B cell (primary cell): ENCODE data around the gene RAI1. TPM values are rescaled to one million over a fixed set of nuclear protein-coding genes. Genes with fewer than 3 reads are reported as not detected.

Experiments
- ATAC-seq: fragments of 200-7000 bp; cut with Tn5 transposase; one replicate; pipeline ENCODE4 v1.10.0; 2021; ENCODE audit warnings: low read depth, mild to moderate bottlenecking, moderate number of reproducible peaks, moderate library complexity
- CTCF ChIA-PET: fragments of 350-600 bp; sonication (Branson Sonifier 250); formaldehyde crosslinking; loops from one replicate; lab custom pipeline; 2021; ENCODE audit warnings: antibody characterized with exemption, inconsistent platforms; lab: Charles Lee
- POLR2A ChIA-PET: fragments of 350-600 bp; sonication (Branson Sonifier 250); formaldehyde crosslinking; loops from one replicate; lab custom pipeline; 2021; ENCODE audit warnings: antibody characterized with exemption; lab: Charles Lee
- DNase-seq: peaks from one replicate; pipeline ENCODE4 v3.0.0; 2013
- H2AFZ ChIP-seq: 2 replicates; pipeline ENCODE4 v1.6.1; 2012; ENCODE audit warnings: mild to moderate bottlenecking, low read depth, low read length; ENCODE audit not compliant: insufficient read depth, poor library complexity, severe bottlenecking
- H3K27ac ChIP-seq, 2 donors: 1 replicate in 1 of 2; 2 replicates in 1 of 2; pipeline ENCODE4 v1.5.1; 2012 to 2013; ENCODE audit warnings: low read length in 2 of 2, mild to moderate bottlenecking in 2 of 2, moderate library complexity in 1 of 2
- H3K27me3 ChIP-seq, 4 experiments: fragments of 200-600 bp in 1 of 4; sonication (generic) in 1 of 4; replicated peaks in 1 of 4; 1 replicate in 2 of 4; 2 replicates in 2 of 4; pipeline versions ENCODE4 v1.6.1 to v1.7.0; 2013 to 2016; ENCODE audit warnings: low read length in 3 of 4, mild to moderate bottlenecking in 2 of 4, mixed read lengths in 1 of 4, moderate library complexity in 1 of 4; ENCODE audit not compliant: insufficient read depth in 4 of 4, control insufficient read depth in 3 of 4; ENCODE audit errors: control extremely low read depth in 1 of 4
- H3K36me3 ChIP-seq, 2 experiments: replicated peaks in 1 of 2; 1 replicate in 1 of 2; 2 replicates in 1 of 2; pipeline versions ENCODE4 v1.6.1 to v1.7.1; 2013; ENCODE audit warnings: low read length in 1 of 2; ENCODE audit not compliant: insufficient read depth in 2 of 2, control insufficient read depth in 1 of 2; ENCODE audit errors: control extremely low read depth in 1 of 2, extremely low read depth in 1 of 2
- H3K4me1 ChIP-seq, 2 donors: fragments of 200-600 bp in 1 of 2; sonication (generic) in 1 of 2; 1 replicate in 1 of 2; 2 replicates in 1 of 2; pipeline versions ENCODE4 v1.5.1 to v1.6.1; 2013 to 2017; ENCODE audit warnings: low read length in 2 of 2; ENCODE audit not compliant: control insufficient read depth in 2 of 2, insufficient read depth in 2 of 2
- H3K4me2 ChIP-seq: replicated peaks from 2 replicates; pipeline ENCODE3; 2012; ENCODE audit warnings: mild to moderate bottlenecking, low read depth, low read length; ENCODE audit not compliant: poor library complexity, severe bottlenecking
- H3K4me3 ChIP-seq, 5 experiments: fragments of 200-600 bp in 1 of 5; sonication (generic) in 1 of 5; 1 replicate in 3 of 5; 2 replicates in 2 of 5; pipeline versions ENCODE4 v1.5.1 to v1.7.0; 2011 to 2016; ENCODE audit warnings: low read length in 4 of 5, mild to moderate bottlenecking in 4 of 5, low read depth in 2 of 5, control low read depth in 1 of 5, moderate library complexity in 1 of 5; ENCODE audit not compliant: insufficient read depth in 1 of 5; ENCODE audit errors: control extremely low read depth in 1 of 5, extremely low read depth in 1 of 5
- H3K79me2 ChIP-seq: fragments of 200-600 bp; sonication (generic); one replicate; pipeline ENCODE4 v1.6.0; 2016; ENCODE audit warnings: low read length; ENCODE audit not compliant: control insufficient read depth, insufficient read depth
- H3K9ac ChIP-seq: fragments of 200-600 bp; sonication (generic); 2 replicates; pipeline ENCODE4 v1.6.1; 2017; ENCODE audit warnings: mild to moderate bottlenecking, low read length, moderate library complexity
- H3K9me3 ChIP-seq, 3 donors: one replicate each; pipeline versions ENCODE4 v1.6.1 to v1.7.1; 2013; ENCODE audit warnings: low read length in 2 of 3; ENCODE audit not compliant: control insufficient read depth in 2 of 3, insufficient read depth in 1 of 3; ENCODE audit errors: control extremely low read depth in 1 of 3
- H4K20me1 ChIP-seq: 2 replicates; pipeline ENCODE4 v1.6.0; 2012; ENCODE audit warnings: mild to moderate bottlenecking, low read length; ENCODE audit not compliant: insufficient read depth, control insufficient read depth, poor library complexity, severe bottlenecking
- H3K27ac Mint-ChIP-seq: one replicate; pipeline ENCODE4 v1.8.0; 2021; ENCODE audit warnings: mixed read lengths
- H3K27me3 Mint-ChIP-seq: one replicate; pipeline ENCODE4 v1.8.0; 2021; ENCODE audit warnings: mixed read lengths
- H3K4me1 Mint-ChIP-seq: one replicate; pipeline ENCODE4 v1.8.0; 2021; ENCODE audit warnings: mixed read lengths
- H3K4me3 Mint-ChIP-seq: one replicate; pipeline ENCODE4 v1.8.0; 2021; ENCODE audit warnings: mixed read lengths
- H3K9me3 Mint-ChIP-seq: one replicate; pipeline ENCODE4 v1.8.0; 2022; ENCODE audit warnings: mixed read lengths; ENCODE audit not compliant: insufficient read depth
- CTCF ChIP-seq: fragments of 200-600 bp; IDR thresholded peaks from one replicate; pipeline ENCODE4 v1.8.0; 2022; ENCODE audit warnings: antibody characterized with exemption, mild to moderate bottlenecking
- EZH2 ChIP-seq: IDR thresholded peaks from 2 replicates; pipeline ENCODE4 v1.6.1; 2012; ENCODE audit warnings: borderline replicate concordance, low read depth, mild to moderate bottlenecking, moderate library complexity, low read length; ENCODE audit not compliant: insufficient read depth, poor library complexity, severe bottlenecking
- WGBS: methylation state at CpG from one replicate; pipeline ENCODE4 v1.1.5; 2013; ENCODE audit warnings: missing lambda C conversion rate; ENCODE audit not compliant: insufficient coverage; 5-methylcytosine and 5-hydroxymethylcytosine counted together
- intact Hi-C: fragments of 100-400 bp; cut with micrococcal nuclease; formaldehyde crosslinking; loops from one replicate; pipeline ENCODE4 v1.10.0; 2022
- polyA plus RNA-seq: library from polyadenylated mRNA; depleted of rRNA; stranded (reverse); fragments of >200 nt; gene quantifications from 2 replicates; pipeline ENCODE4 v1.2.3, GENCODE V29; 2012
- total RNA-seq, 2 donors: library from RNA; stranded (reverse); fragments of 120-200 nt in 1 of 2; gene quantifications; 1 replicate in 1 of 2; 2 replicates in 1 of 2; pipeline versions ENCODE4 v1.2.3 to v1.2.4, GENCODE V29; 2013 to 2022

RAI1 gene
- total and polyA plus RNA-seq, 2 donors (not counting 1 experiment from before 2014, with no cell fraction given): 4.7 to 34.0 TPM

GRCh38 chr17:17761894-17762743 is 80.9 kb downstream of the RAI1 start:
- Histone ChIP-seq H2AFZ (no peak overlapping the region), H3K36me3 (no peaks in the 10 kb centered on the region), H3K79me2 (peaks cover 63% of the 10 kb centered on the region), H3K27ac (no peak overlapping the region), H3K27me3 (no peaks in the 10 kb centered on the region), H3K9me3 (no peaks in the 10 kb centered on the region), H4K20me1 (no peaks in the 10 kb centered on the region), H3K4me1 (peaks cover 48 to 53% of the 10 kb centered on the region in 2 donors), H3K4me2 (no peak overlapping the region), H3K9ac (no peak overlapping the region), H3K4me3 (no peak overlapping the region)
- TF ChIP-seq CTCF (no peak), EZH2 (no peak)
- POLR2A ChIA-PET: interaction anchor here (0.8 kb wide), 1 partner anchor 22 kb away, joined by 3 read pairs; no protein-coding TSS in a partner anchor
- 98% methylated on average over 9 of the region's 11 CpGs for WGBS
- ATAC-seq (no peak), DNase-seq (no peak)
- Mint-ChIP-seq H3K4me3 (no peak overlapping the region), H3K9me3 (no peaks in the 10 kb centered on the region), H3K4me1 (peaks cover 51% of the 10 kb centered on the region), H3K27me3 (no peaks in the 10 kb centered on the region), H3K27ac (no peak overlapping the region)
- intact Hi-C loops: no loop called here
- CTCF ChIA-PET: interaction anchor here (1.2 to 1.4 kb wide), 2 partner anchors 13 to 157 kb away, joined by 3 read pairs; no protein-coding TSS in a partner anchor

- POLR2A ChIA-PET: interaction anchor here (0.5 to 0.8 kb wide), 2 partner anchors 21 to 30 kb away, joined by 3 read pairs; no protein-coding TSS in a partner anchor
Measured at GRCh38 chr17:17762744-17763105, 81.5 kb downstream of the RAI1 start.

More at GRCh38 chr17:17762744-17763105, 81.5 kb downstream of the RAI1 start:
- Mint-ChIP-seq H3K4me3 (no peak overlapping the region), H3K27me3 (no peaks in the 10 kb centered on the region), H3K9me3 (no peaks in the 10 kb centered on the region), H3K27ac (no peak overlapping the region), H3K4me1 (peaks cover 49% of the 10 kb centered on the region)
- Histone ChIP-seq H3K27ac (no peak overlapping the region), H3K4me2 (no peak overlapping the region), H3K4me1 (peaks cover 42 to 52% of the 10 kb centered on the region in 2 donors), H3K79me2 (peaks cover 65% of the 10 kb centered on the region), H2AFZ (no peak overlapping the region), H3K4me3 (no peak overlapping the region), H3K9ac (no peak overlapping the region), H3K9me3 (no peaks in the 10 kb centered on the region), H3K27me3 (no peaks in the 10 kb centered on the region), H4K20me1 (no peaks in the 10 kb centered on the region), H3K36me3 (no peaks in the 10 kb centered on the region)
- WGBS: 92% methylated on average over 2 of the region's 5 CpGs
- no peak for DNase-seq
- CTCF ChIA-PET: interaction anchor here (0.7 to 1.4 kb wide), 3 partner anchors 12 to 157 kb away, joined by 3 read pairs; no protein-coding TSS in a partner anchor
- TF ChIP-seq EZH2 (no peak), CTCF (no peak)
- ATAC-seq: no peak
- intact Hi-C loops: no loop called here
